Thoracic aorta (tissue), 2 donors: ENCODE results near the gene ZNF3. TPM values are rescaled to one million over a fixed set of nuclear protein-coding genes. Genes with fewer than 3 reads are reported as not detected.

ENCODE experiments used
- ATAC-seq: fragments of 150-250 bp; one replicate; pipeline ENCODE4 v1.8.0; 2017; ENCODE audit warnings: low read depth; ENCODE audit not compliant: insufficient number of reproducible peaks, low FRiP score
- DNase-seq: peaks from one replicate; pipeline ENCODE4 v3.0.0-alpha.2; 2020; ENCODE audit warnings: low spot score
- H3K27ac ChIP-seq, 2 donors: fragments of 200-600 bp; sonication (generic); 1 replicate in 1 of 2; 2 replicates in 1 of 2; pipeline ENCODE4 v1.5.1; 2016; ENCODE audit warnings: mild to moderate bottlenecking in 2 of 2, moderate library complexity in 2 of 2
- H3K27me3 ChIP-seq: fragments of 200-600 bp; sonication (generic); replicated peaks from 2 replicates; pipeline ENCODE4 v1.6.0; 2016; ENCODE audit warnings: mild to moderate bottlenecking; ENCODE audit not compliant: insufficient read depth
- H3K36me3 ChIP-seq: fragments of 200-600 bp; sonication (generic); one replicate; pipeline ENCODE4 v1.5.1; 2016
- H3K4me1 ChIP-seq, 2 donors: fragments of 200-600 bp; sonication (generic); 1 replicate in 1 of 2; 2 replicates in 1 of 2; pipeline versions ENCODE4 v1.5.1 to v1.6.0; 2016; ENCODE audit warnings: low read depth in 2 of 2, mild to moderate bottlenecking in 1 of 2; ENCODE audit not compliant: control insufficient read depth in 1 of 2
- H3K4me3 ChIP-seq: fragments of 200-600 bp; sonication (generic); 2 replicates; pipeline ENCODE4 v1.5.1; 2016; ENCODE audit warnings: mild to moderate bottlenecking
- H3K9me3 ChIP-seq: fragments of 200-600 bp; sonication (generic); 2 replicates; pipeline ENCODE4 v1.5.1; 2016
- CTCF ChIP-seq: fragments of 200-600 bp; sonication (generic); IDR thresholded peaks from one replicate; pipeline ENCODE4 v1.5.1; 2019; ENCODE audit warnings: antibody characterized with exemption
- total RNA-seq, 2 donors: library from RNA; depleted of rRNA; stranded (reverse); fragments of >200 nt; gene quantifications; one replicate each; pipeline versions ENCODE4 v1.1.0 to v1.2.3, GENCODE V29; 2016

Gene ZNF3
- total RNA-seq, 2 donors from 2014 or later: 15.2 to 29.6 TPM

- Histone ChIP-seq H3K36me3 (no peaks in the 10 kb centered on the region), H3K4me1 (peaks cover 15 to 34% of the 10 kb centered on the region in 2 donors), H3K27me3 (no peaks in the 10 kb centered on the region), H3K27ac (no peak overlapping the region), H3K9me3 (no peaks in the 10 kb centered on the region), H3K4me3 (no peak overlapping the region)
- no peak for DNase-seq
- ATAC-seq: no peak
- TF ChIP-seq CTCF: no peak
Observed at GRCh38 chr7:100122067-100122466, 40.5 kb upstream of the ZNF3 start.

- no peak for DNase-seq
- no peak for TF ChIP-seq CTCF
- ATAC-seq: no peak
- Histone ChIP-seq H3K27me3 (no peaks in the 10 kb centered on the region), H3K36me3 (no peaks in the 10 kb centered on the region), H3K9me3 (no peaks in the 10 kb centered on the region), H3K27ac (peak overlapping the region; percentile 85 to 87), H3K4me1 (peaks cover 11 to 24% of the 10 kb centered on the region in 2 donors), H3K4me3 (peak overlapping the region; percentile 84)
Observed at GRCh38 chr7:100120733-100121036, 39.2 kb upstream of the ZNF3 start.

GRCh38 chr7:100119970-100120732, 38.6 kb upstream of the ZNF3 start:
- TF ChIP-seq CTCF: no peak
- H3K27ac ChIP-seq: peak overlapping the region; percentile 85 to 87
- no peaks in the 10 kb centered on the region for H3K36me3 ChIP-seq
- H3K27me3 ChIP-seq: no peaks in the 10 kb centered on the region
- H3K9me3 ChIP-seq: no peaks in the 10 kb centered on the region
- DNase-seq (no peak), ATAC-seq (peak; percentile 46)
- peak overlapping the region; percentile 84 for H3K4me3 ChIP-seq
- peaks cover 11 to 19% of the 10 kb centered on the region in 2 donors for H3K4me1 ChIP-seq

- H3K9me3 ChIP-seq: no peaks in the 10 kb centered on the region
- peak within 1 kb of the TSS; percentile 84 for H3K4me3 ChIP-seq
- H3K36me3 ChIP-seq: no peaks in the 10 kb centered on the region
- DNase-seq (peak; percentile 84), ATAC-seq (peak; percentile 93)
- H3K4me1 ChIP-seq: peaks cover 11 to 16% of the 10 kb centered on the region in 2 donors
- H3K27ac ChIP-seq: peak within 1 kb of the TSS; percentile 85 to 87
- H3K27me3 ChIP-seq: no peaks in the 10 kb centered on the region
- TF ChIP-seq CTCF: peak; percentile 27
Observed at GRCh38 chr7:100119072-100119969, 37.8 kb upstream of the ZNF3 start, which contains the start of the genes CNPY4 and TAF6. Gene CNPY4 (plus strand): TSS chr7:100119634. CDS start chr7:100119745, 111 bp downstream. Gene TAF6 (minus strand): TSS chr7:100119358. CDS start chr7:100114209, 5,149 bp downstream.
